B cell (primary cell): ENCODE results near the gene PADI4. TPM values are rescaled to one million over a fixed set of nuclear protein-coding genes. Genes with fewer than 3 reads are reported as not detected.
"Not testable (repeated sequence)": the region's sequence is repeated elsewhere in the genome, so short reads cannot be mapped to it uniquely, and the experiment has no call there.

ENCODE experiments used
- ATAC-seq: fragments of 200-7000 bp; cut with Tn5 transposase; one replicate; pipeline ENCODE4 v1.10.0; 2021; ENCODE audit warnings: low read depth, mild to moderate bottlenecking, moderate number of reproducible peaks, moderate library complexity
- CTCF ChIA-PET: fragments of 350-600 bp; sonication (Branson Sonifier 250); formaldehyde crosslinking; loops from one replicate; lab custom pipeline; 2021; ENCODE audit warnings: antibody characterized with exemption, inconsistent platforms; lab: Charles Lee
- POLR2A ChIA-PET: fragments of 350-600 bp; sonication (Branson Sonifier 250); formaldehyde crosslinking; loops from one replicate; lab custom pipeline; 2021; ENCODE audit warnings: antibody characterized with exemption; lab: Charles Lee
- DNase-seq: peaks from one replicate; pipeline ENCODE4 v3.0.0; 2013
- H2AFZ ChIP-seq: 2 replicates; pipeline ENCODE4 v1.6.1; 2012; ENCODE audit warnings: mild to moderate bottlenecking, low read depth, low read length; ENCODE audit not compliant: insufficient read depth, poor library complexity, severe bottlenecking
- H3K27ac ChIP-seq, 2 donors: 1 replicate in 1 of 2; 2 replicates in 1 of 2; pipeline ENCODE4 v1.5.1; 2012 to 2013; ENCODE audit warnings: low read length in 2 of 2, mild to moderate bottlenecking in 2 of 2, moderate library complexity in 1 of 2
- H3K27me3 ChIP-seq, 4 experiments: fragments of 200-600 bp in 1 of 4; sonication (generic) in 1 of 4; replicated peaks in 1 of 4; 1 replicate in 2 of 4; 2 replicates in 2 of 4; pipeline versions ENCODE4 v1.6.1 to v1.7.0; 2013 to 2016; ENCODE audit warnings: low read length in 3 of 4, mild to moderate bottlenecking in 2 of 4, mixed read lengths in 1 of 4, moderate library complexity in 1 of 4; ENCODE audit not compliant: insufficient read depth in 4 of 4, control insufficient read depth in 3 of 4; ENCODE audit errors: control extremely low read depth in 1 of 4
- H3K36me3 ChIP-seq, 2 experiments: replicated peaks in 1 of 2; 1 replicate in 1 of 2; 2 replicates in 1 of 2; pipeline versions ENCODE4 v1.6.1 to v1.7.1; 2013; ENCODE audit warnings: low read length in 1 of 2; ENCODE audit not compliant: insufficient read depth in 2 of 2, control insufficient read depth in 1 of 2; ENCODE audit errors: control extremely low read depth in 1 of 2, extremely low read depth in 1 of 2
- H3K4me1 ChIP-seq, 2 donors: fragments of 200-600 bp in 1 of 2; sonication (generic) in 1 of 2; 1 replicate in 1 of 2; 2 replicates in 1 of 2; pipeline versions ENCODE4 v1.5.1 to v1.6.1; 2013 to 2017; ENCODE audit warnings: low read length in 2 of 2; ENCODE audit not compliant: control insufficient read depth in 2 of 2, insufficient read depth in 2 of 2
- H3K4me2 ChIP-seq: replicated peaks from 2 replicates; pipeline ENCODE3; 2012; ENCODE audit warnings: mild to moderate bottlenecking, low read depth, low read length; ENCODE audit not compliant: poor library complexity, severe bottlenecking
- H3K4me3 ChIP-seq, 5 experiments: fragments of 200-600 bp in 1 of 5; sonication (generic) in 1 of 5; 1 replicate in 3 of 5; 2 replicates in 2 of 5; pipeline versions ENCODE4 v1.5.1 to v1.7.0; 2011 to 2016; ENCODE audit warnings: low read length in 4 of 5, mild to moderate bottlenecking in 4 of 5, low read depth in 2 of 5, control low read depth in 1 of 5, moderate library complexity in 1 of 5; ENCODE audit not compliant: insufficient read depth in 1 of 5; ENCODE audit errors: control extremely low read depth in 1 of 5, extremely low read depth in 1 of 5
- H3K79me2 ChIP-seq: fragments of 200-600 bp; sonication (generic); one replicate; pipeline ENCODE4 v1.6.0; 2016; ENCODE audit warnings: low read length; ENCODE audit not compliant: control insufficient read depth, insufficient read depth
- H3K9ac ChIP-seq: fragments of 200-600 bp; sonication (generic); 2 replicates; pipeline ENCODE4 v1.6.1; 2017; ENCODE audit warnings: mild to moderate bottlenecking, low read length, moderate library complexity
- H3K9me3 ChIP-seq, 3 donors: one replicate each; pipeline versions ENCODE4 v1.6.1 to v1.7.1; 2013; ENCODE audit warnings: low read length in 2 of 3; ENCODE audit not compliant: control insufficient read depth in 2 of 3, insufficient read depth in 1 of 3; ENCODE audit errors: control extremely low read depth in 1 of 3
- H4K20me1 ChIP-seq: 2 replicates; pipeline ENCODE4 v1.6.0; 2012; ENCODE audit warnings: mild to moderate bottlenecking, low read length; ENCODE audit not compliant: insufficient read depth, control insufficient read depth, poor library complexity, severe bottlenecking
- H3K27ac Mint-ChIP-seq: one replicate; pipeline ENCODE4 v1.8.0; 2021; ENCODE audit warnings: mixed read lengths
- H3K27me3 Mint-ChIP-seq: one replicate; pipeline ENCODE4 v1.8.0; 2021; ENCODE audit warnings: mixed read lengths
- H3K4me1 Mint-ChIP-seq: one replicate; pipeline ENCODE4 v1.8.0; 2021; ENCODE audit warnings: mixed read lengths
- H3K4me3 Mint-ChIP-seq: one replicate; pipeline ENCODE4 v1.8.0; 2021; ENCODE audit warnings: mixed read lengths
- H3K9me3 Mint-ChIP-seq: one replicate; pipeline ENCODE4 v1.8.0; 2022; ENCODE audit warnings: mixed read lengths; ENCODE audit not compliant: insufficient read depth
- CTCF ChIP-seq: fragments of 200-600 bp; IDR thresholded peaks from one replicate; pipeline ENCODE4 v1.8.0; 2022; ENCODE audit warnings: antibody characterized with exemption, mild to moderate bottlenecking
- EZH2 ChIP-seq: IDR thresholded peaks from 2 replicates; pipeline ENCODE4 v1.6.1; 2012; ENCODE audit warnings: borderline replicate concordance, low read depth, mild to moderate bottlenecking, moderate library complexity, low read length; ENCODE audit not compliant: insufficient read depth, poor library complexity, severe bottlenecking
- WGBS: methylation state at CpG from one replicate; pipeline ENCODE4 v1.1.5; 2013; ENCODE audit warnings: missing lambda C conversion rate; ENCODE audit not compliant: insufficient coverage; 5-methylcytosine and 5-hydroxymethylcytosine counted together
- intact Hi-C: fragments of 100-400 bp; cut with micrococcal nuclease; formaldehyde crosslinking; loops from one replicate; pipeline ENCODE4 v1.10.0; 2022
- polyA plus RNA-seq: library from polyadenylated mRNA; depleted of rRNA; stranded (reverse); fragments of >200 nt; gene quantifications from 2 replicates; pipeline ENCODE4 v1.2.3, GENCODE V29; 2012
- total RNA-seq, 2 donors: library from RNA; stranded (reverse); fragments of 120-200 nt in 1 of 2; gene quantifications; 1 replicate in 1 of 2; 2 replicates in 1 of 2; pipeline versions ENCODE4 v1.2.3 to v1.2.4, GENCODE V29; 2013 to 2022

The PADI4 gene
- total and polyA plus RNA-seq, 2 donors (not counting 1 experiment from before 2014, with no cell fraction given), result 0.44 to 0.85 TPM

DNA sequence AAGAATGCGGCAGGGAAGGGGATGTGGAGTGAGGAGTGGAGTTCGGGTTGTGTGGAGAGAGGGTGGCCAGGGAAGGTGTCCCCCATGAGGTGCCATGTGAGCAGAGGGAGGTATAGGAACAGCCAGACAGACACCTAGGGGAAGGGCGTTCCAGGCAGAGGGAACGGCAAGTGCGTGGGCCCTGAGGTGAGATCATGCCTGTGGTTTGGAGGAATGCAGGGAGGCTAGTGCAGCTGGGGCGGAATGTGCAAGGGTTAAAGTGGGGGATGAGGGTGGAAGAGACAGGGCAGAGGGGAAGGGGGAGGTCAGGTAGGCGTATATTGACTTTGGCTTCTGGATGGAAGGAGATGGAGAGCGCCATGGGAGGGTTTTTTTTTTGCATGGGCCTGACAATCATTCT is 32.4 kb downstream of the PADI4 start:
- Histone ChIP-seq H3K4me1 (no peaks in the 10 kb centered on the region), H3K9me3 (no peaks in the 10 kb centered on the region), H3K27me3 (peaks cover 0 to 5% (median 0%) of the 10 kb centered on the region in 4 experiments), H3K4me3 (no peak overlapping the region), H3K79me2 (no peaks in the 10 kb centered on the region), H2AFZ (no peak overlapping the region), H3K27ac (no peak overlapping the region), H3K9ac (no peak overlapping the region), H3K4me2 (no peak overlapping the region), H3K36me3 (no peaks in the 10 kb centered on the region), H4K20me1 (no peaks in the 10 kb centered on the region)
- Mint-ChIP-seq H3K9me3 (peaks cover 2% of the 10 kb centered on the region), H3K27me3 (peaks cover 11% of the 10 kb centered on the region), H3K27ac (no peak overlapping the region), H3K4me1 (no peaks in the 10 kb centered on the region), H3K4me3 (no peak overlapping the region)
- no peak for DNase-seq
- CTCF ChIA-PET, result interaction anchor here (0.9 kb wide), 1 partner anchor 212 kb away, joined by 3 read pairs; no protein-coding TSS in a partner anchor
- ATAC-seq, result no peak
- intact Hi-C loops, result no loop called here
- POLR2A ChIA-PET, result no interaction called here
- WGBS, result 89% methylated on average over 7 of the region's 8 CpGs
- TF ChIP-seq EZH2, result no peak
- no peak for TF ChIP-seq CTCF

DNA sequence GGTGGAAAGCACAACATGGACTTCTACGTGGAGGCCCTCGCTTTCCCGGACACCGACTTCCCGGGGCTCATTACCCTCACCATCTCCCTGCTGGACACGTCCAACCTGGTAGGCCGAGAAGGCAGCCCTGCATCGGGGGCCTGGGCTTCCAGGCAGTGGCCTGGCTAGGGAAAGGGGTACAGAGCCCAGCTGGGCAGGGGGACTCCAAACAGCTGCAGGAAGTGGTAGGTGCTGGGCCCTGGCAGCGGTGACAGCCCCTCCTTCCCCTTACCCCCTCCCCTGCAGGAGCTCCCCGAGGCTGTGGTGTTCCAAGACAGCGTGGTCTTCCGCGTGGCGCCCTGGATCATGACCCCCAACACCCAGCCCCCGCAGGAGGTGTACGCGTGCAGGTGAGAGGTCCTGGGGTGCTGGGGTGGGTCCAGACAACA is 34.0 kb downstream of the PADI4 start:
- peaks cover 4% of the 10 kb centered on the region for H3K9me3 Mint-ChIP-seq
- H3K27ac Mint-ChIP-seq, result no peak overlapping the region
- H2AFZ ChIP-seq, result no peak overlapping the region
- no peak overlapping the region for H3K4me3 ChIP-seq
- TF ChIP-seq CTCF, result no peak
- no peak for TF ChIP-seq EZH2
- intact Hi-C loops, result no loop called here
- WGBS, result 66% methylated on average over 12 of the region's 17 CpGs
- no peak overlapping the region for H3K9ac ChIP-seq
- H4K20me1 ChIP-seq, result no peaks in the 10 kb centered on the region
- ChIA-PET CTCF (interaction anchor here (0.6 kb wide), 1 partner anchor 129 kb away, joined by 3 read pairs; no protein-coding TSS in a partner anchor), POLR2A (no interaction called here)
- peaks cover 0 to 10% (median 0%) of the 10 kb centered on the region in 3 donors for H3K9me3 ChIP-seq
- H3K4me2 ChIP-seq, result no peak overlapping the region
- H3K36me3 ChIP-seq, result no peaks in the 10 kb centered on the region
- ATAC-seq (no peak), DNase-seq (no peak)
- peaks cover 10% of the 10 kb centered on the region for H3K27me3 Mint-ChIP-seq
- H3K79me2 ChIP-seq, result no peaks in the 10 kb centered on the region
- no peak overlapping the region for H3K4me3 Mint-ChIP-seq
- no peaks in the 10 kb centered on the region for H3K27me3 ChIP-seq
- H3K4me1 ChIP-seq, result no peaks in the 10 kb centered on the region
- no peak overlapping the region for H3K27ac ChIP-seq
- H3K4me1 Mint-ChIP-seq, result no peaks in the 10 kb centered on the region

GRCh38 chr1:17345506-17345905 is 37.5 kb downstream of the PADI4 start:
- H3K4me1 Mint-ChIP-seq, CTCF ChIA-PET, H4K20me1 ChIP-seq, H3K4me1 ChIP-seq, POLR2A ChIA-PET, H3K9me3 ChIP-seq, H3K27ac ChIP-seq, H3K9ac ChIP-seq, intact Hi-C loops, H3K9me3 Mint-ChIP-seq, H3K36me3 ChIP-seq, H3K27me3 ChIP-seq, H3K4me2 ChIP-seq, H3K4me3 Mint-ChIP-seq, H3K4me3 ChIP-seq, ATAC-seq, DNase-seq, H3K79me2 ChIP-seq, H2AFZ ChIP-seq, H3K27ac Mint-ChIP-seq: not testable (repeated sequence)
- 97% methylated on average over 4 of the region's 5 CpGs for WGBS
- peaks cover 19% of the 10 kb centered on the region for H3K27me3 Mint-ChIP-seq
